H1 (cell line): ENCODE data around the gene ARMC12. TPM values are rescaled to one million over a fixed set of nuclear protein-coding genes. Genes with fewer than 3 reads are reported as not detected.

Source experiments
- CREB1 ChIP-seq: IDR thresholded peaks from 2 replicates; pipeline ENCODE4 v1.6.1; 2012; ENCODE audit warnings: inconsistent platforms
- EGR1 ChIP-seq: IDR thresholded peaks from 2 replicates; pipeline ENCODE4 v1.6.1; 2011; ENCODE audit warnings: low read depth, low read length, borderline replicate concordance
- EP300 ChIP-seq, 2 experiments: IDR thresholded peaks; 1 replicate in 1 of 2; 2 replicates in 1 of 2; pipeline ENCODE4 v1.6.1; 2011 to 2012; ENCODE audit warnings: low read depth in 2 of 2, low read length in 2 of 2, mild to moderate bottlenecking in 2 of 2, borderline replicate concordance in 1 of 2, inconsistent platforms in 1 of 2, moderate library complexity in 1 of 2
- HDAC2 ChIP-seq, 2 experiments: fragments of 300-600 bp in 1 of 2; sonication (generic) in 1 of 2; IDR thresholded peaks; 2 replicates each; pipeline ENCODE4 v1.6.1; 2011 to 2012; ENCODE audit warnings: low read depth in 2 of 2, low read length in 2 of 2, mild to moderate bottlenecking in 2 of 2, moderate library complexity in 2 of 2, borderline replicate concordance in 1 of 2, inconsistent platforms in 1 of 2
- KDM1A ChIP-seq: fragments of 200-600, 300-600 bp; sonication (generic); IDR thresholded peaks from 2 replicates; pipeline ENCODE4 v1.7.1; 2016; ENCODE audit warnings: mild to moderate bottlenecking, low read length, borderline replicate concordance
- MAFK ChIP-seq: IDR thresholded peaks from 2 replicates; pipeline ENCODE4 v1.6.1; 2012; ENCODE audit warnings: low read depth, mild to moderate bottlenecking, improper control_type of control experiment, low read length
- SAP30 ChIP-seq: fragments of 300-600 bp; sonication (generic); IDR thresholded peaks from 2 replicates; pipeline ENCODE4 v1.7.1; 2012; ENCODE audit warnings: low read length, moderate library complexity, mild to moderate bottlenecking, inconsistent platforms; ENCODE audit not compliant: insufficient read depth, insufficient replicate concordance
- SIN3A ChIP-seq, 2 experiments: IDR thresholded peaks in 1 of 2; conservative IDR thresholded peaks in 1 of 2; 2 replicates each; pipeline ENCODE4 v1.6.1; 2011 to 2012; ENCODE audit warnings: low read length in 2 of 2, improper control_type of control experiment in 1 of 2, low read depth in 1 of 2, mild to moderate bottlenecking in 1 of 2
- SIRT6 ChIP-seq: IDR thresholded peaks from one replicate; pipeline ENCODE4 v1.7.1; 2012; ENCODE audit warnings: low read length, inconsistent platforms
- TAF7 ChIP-seq: optimal IDR thresholded peaks from 2 replicates; pipeline ENCODE3; 2011; ENCODE audit warnings: low read depth, mild to moderate bottlenecking, inconsistent platforms, low read length, moderate library complexity, borderline replicate concordance
- TEAD4 ChIP-seq: IDR thresholded peaks from 2 replicates; pipeline ENCODE4 v1.6.1; 2012; ENCODE audit warnings: low read depth, low read length, inconsistent platforms, mixed read lengths
- polyA plus RNA-seq, 7 experiments: library from polyadenylated mRNA; depleted of rRNA in 3 of 7; stranded (reverse) in 5 of 7; unstranded in 2 of 7; fragments of >200 nt in 5 of 7; fragments of 200-250 nt in 2 of 7; gene quantifications; 1 replicate in 5 of 7; 2 replicates in 1 of 7; 4 replicates in 1 of 7; pipeline versions ENCODE4 v1.2.1 to v1.2.3, GENCODE V29; 2011 to 2013; ENCODE audit warnings: missing spikeins in 2 of 7, mixed read lengths in 2 of 7
- total RNA-seq: library from RNA; stranded (reverse); fragmentation: NEBNext Ultra II Directional; extraction: Animal tissue kit (Norgen Biotek cat#: 25700); gene quantifications from 2 replicates; pipeline ENCODE4 v1.2.1, GENCODE V29; 2021
- TF ChIP-seq, protein P1 (sequence below): IDR thresholded peaks from 2 replicates; pipeline ENCODE4 v1.6.1; 2011; ENCODE audit warnings: low read depth, mild to moderate bottlenecking, low read length; ENCODE audit not compliant: insufficient read depth

Gene ARMC12
- total and polyA plus RNA-seq, 2 of the 8 experiments (the other 6 are each of a cell fraction or from before 2014, with no cell fraction given) = 0.86 to 3.7 TPM

DNA sequence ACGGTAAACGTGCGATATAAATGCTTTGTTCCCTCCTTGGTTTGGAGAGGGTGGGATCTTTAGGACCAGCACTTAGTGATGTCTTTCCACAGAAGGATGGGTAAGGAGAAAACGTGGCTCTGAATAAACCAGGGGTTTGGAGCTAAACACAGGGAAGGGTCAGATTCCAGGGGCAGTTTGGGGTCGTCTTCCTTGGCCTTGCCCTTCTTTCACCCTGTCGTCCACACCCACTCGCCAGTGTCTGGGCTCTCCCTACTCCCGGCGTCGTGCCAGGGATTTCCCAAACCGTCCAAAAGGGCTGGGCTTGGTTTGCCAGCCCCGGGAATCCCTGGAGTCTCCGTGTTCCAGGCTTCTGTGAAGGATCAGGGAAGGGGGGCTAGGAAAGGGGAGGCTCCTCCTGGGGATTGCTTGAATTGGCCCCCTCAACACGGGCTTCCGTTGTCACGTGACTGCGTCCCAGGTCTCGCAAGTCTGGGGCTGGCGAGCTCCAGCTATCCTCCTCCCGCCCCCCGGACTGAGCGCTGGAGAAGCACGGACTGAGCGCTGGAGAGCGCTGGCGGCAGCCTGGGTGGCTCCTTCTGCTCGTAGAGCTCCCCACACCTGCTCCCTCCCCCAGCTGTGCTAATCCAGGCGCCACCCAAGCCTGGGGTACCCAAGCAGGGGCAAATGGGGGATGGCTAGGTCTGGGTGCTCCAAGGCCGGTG is 9.4 kb upstream of the ARMC12 start (continued):
- TF ChIP-seq EP300 (IDR thresholded peaks at IDR 0.05; ENCODE audit: borderline replicate concordance in 1 of 2, low read depth in 2 of 2, low read length in 2 of 2) (no peak), SAP30 (no peak), TAF7 (no peak), HDAC2 (IDR thresholded peaks at IDR 0.05; ENCODE audit: borderline replicate concordance in 1 of 2, low read depth in 2 of 2, low read length in 2 of 2) (no peak; a peak in 1 of 4 replicates), SIRT6 (no peak), TEAD4 (no peak), CREB1 (no peak; the same call in 1 of the 2 replicates), SIN3A (conservative IDR thresholded peaks at IDR 0.05 in 1 of 2, IDR thresholded peaks at IDR 0.05 in 1 of 2; ENCODE audit: low read depth in 1 of 2, low read length in 2 of 2) (no peak), MAFK (no peak), EGR1 (no peak), KDM1A (no peak)
- TF ChIP-seq, protein P1, sequence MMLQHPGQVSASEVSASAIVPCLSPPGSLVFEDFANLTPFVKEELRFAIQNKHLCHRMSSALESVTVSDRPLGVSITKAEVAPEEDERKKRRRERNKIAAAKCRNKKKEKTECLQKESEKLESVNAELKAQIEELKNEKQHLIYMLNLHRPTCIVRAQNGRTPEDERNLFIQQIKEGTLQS = peak; percentile 38; the same call in 1 of the 2 replicates
